Spinal cord (tissue), 10 donors: ENCODE measurements around the gene CRYGB. TPM values are rescaled to one million over a fixed set of nuclear protein-coding genes. Genes with fewer than 3 reads are reported as not detected.
A peak's percentile ranks its signal among the peaks of the same experiment; 100 is the strongest.
"Not testable (repeated sequence)": the region's sequence is repeated elsewhere in the genome, so short reads cannot be mapped to it uniquely, and the experiment has no call there.

Experiments used
- DNase-seq, 6 donors: peaks; one replicate each; pipeline versions ENCODE4 v3.0.0 to v3.0.0-alpha.2; 2013 to 2015; ENCODE audit warnings: low spot score in 6 of 6, low read depth in 4 of 6
- H3K27ac ChIP-seq: one replicate; pipeline ENCODE4 v1.5.1; 2013; ENCODE audit warnings: low read depth, low read length, control low read depth
- H3K27me3 ChIP-seq: one replicate; pipeline ENCODE4 v1.6.1; 2013; ENCODE audit warnings: low read length; ENCODE audit not compliant: control insufficient read depth, insufficient read depth
- H3K36me3 ChIP-seq: one replicate; pipeline ENCODE4 v1.6.1; 2013; ENCODE audit warnings: low read length; ENCODE audit not compliant: control insufficient read depth, insufficient read depth
- H3K4me1 ChIP-seq: one replicate; pipeline ENCODE4 v1.6.1; 2013; ENCODE audit warnings: low read length; ENCODE audit not compliant: control insufficient read depth, insufficient read depth
- H3K4me3 ChIP-seq: one replicate; pipeline ENCODE4 v1.5.1; 2013; ENCODE audit warnings: low read depth, low read length, control low read depth
- H3K9me3 ChIP-seq: one replicate; pipeline ENCODE4 v1.6.1; 2013; ENCODE audit warnings: low read length; ENCODE audit not compliant: control insufficient read depth, insufficient read depth
- WGBS: methylation state at CpG from one replicate; pipeline ENCODE4 v1.1.5; 2013; ENCODE audit warnings: missing lambda C conversion rate; ENCODE audit not compliant: insufficient coverage; 5-methylcytosine and 5-hydroxymethylcytosine counted together
- polyA plus RNA-seq, 2 donors: library from polyadenylated mRNA; unstranded; fragments of 120-200 nt; gene quantifications; one replicate each; pipeline ENCODE4 v1.2.1, GENCODE V29; 2013; ENCODE audit not compliant: insufficient read length in 2 of 2
- total RNA-seq, 2 donors: library from RNA; depleted of rRNA in 1 of 2; stranded (reverse); fragments of 120-200 nt in 1 of 2; fragments of >200 nt in 1 of 2; gene quantifications; one replicate each; pipeline versions ENCODE4 v1.2.3 to v1.2.4, GENCODE V29; 2013 to 2014
- donor health status: healthy.

CRYGB gene
- total and polyA plus RNA-seq, 4 donors, result not detected

GRCh38 chr2:208136716-208137094, 9.3 kb downstream of the CRYGB start:
- Histone ChIP-seq H3K36me3 (no peaks in the 10 kb centered on the region), H3K27me3 (no peaks in the 10 kb centered on the region), H3K4me3 (no peak overlapping the region), H3K4me1 (peaks cover 7% of the 10 kb centered on the region), H3K27ac (no peak overlapping the region), H3K9me3 (no peaks in the 10 kb centered on the region)
- DNase-seq, result no peak
- WGBS, result 88% methylated on average over 2 of the region's 2 CpGs

DNA sequence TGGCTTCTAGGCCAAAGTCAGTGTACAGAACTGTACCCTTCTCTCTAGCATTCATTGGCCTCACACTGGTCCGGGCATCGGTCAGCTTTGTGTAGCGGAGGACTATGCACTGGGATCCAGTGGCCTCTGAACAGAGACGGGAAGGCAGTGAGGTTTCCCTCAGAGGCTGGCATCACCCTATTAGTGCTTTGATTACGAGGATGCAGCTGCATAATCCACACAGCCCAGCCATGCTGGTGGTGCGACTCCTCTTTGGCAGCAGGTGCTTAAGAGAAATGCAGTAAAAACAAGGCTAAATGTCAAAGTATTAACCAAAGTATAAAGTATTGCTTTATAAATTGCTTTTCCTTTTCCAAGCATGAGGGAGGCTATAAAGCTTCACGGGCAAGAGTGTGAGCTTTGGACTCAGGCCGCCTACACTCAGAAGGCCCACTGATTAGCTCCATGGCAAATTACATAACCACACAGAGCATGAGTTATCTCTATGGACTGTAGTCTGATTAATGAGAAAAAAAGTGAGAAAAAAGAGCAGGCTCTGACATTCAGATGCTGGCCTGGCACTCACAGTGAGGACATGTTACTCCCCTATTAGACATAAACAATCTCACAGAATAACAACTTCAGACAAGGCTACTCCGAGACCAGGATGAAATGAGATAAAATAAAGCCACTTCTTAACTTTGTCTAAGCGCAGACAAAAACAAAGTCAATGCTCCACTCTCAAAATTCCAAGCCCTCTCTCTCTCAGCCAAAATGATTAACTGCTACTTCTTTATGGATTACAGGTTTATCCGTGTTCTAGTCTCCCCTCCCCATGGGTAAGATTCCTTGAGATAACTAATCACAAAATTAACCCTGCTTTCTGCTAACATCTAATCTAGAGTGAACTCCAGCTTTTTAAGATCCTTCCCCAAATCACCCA, 9.9 kb downstream of the CRYGB start:
- H3K27ac ChIP-seq, result no peak overlapping the region
- WGBS, result 76% methylated on average over 7 of the region's 11 CpGs

GRCh38 chr2:208134928-208135586, 10.9 kb downstream of the CRYGB start:
- H3K27ac ChIP-seq, result no peak overlapping the region
- H3K36me3 ChIP-seq, result no peaks in the 10 kb centered on the region
- 49% methylated on average over 4 of the region's 8 CpGs for WGBS
- peaks cover 7% of the 10 kb centered on the region for H3K4me1 ChIP-seq
- no peak overlapping the region for H3K4me3 ChIP-seq
- no peak for DNase-seq
- H3K27me3 ChIP-seq, result no peaks in the 10 kb centered on the region
- no peaks in the 10 kb centered on the region for H3K9me3 ChIP-seq

More for the DNA sequence above, 9.9 kb downstream of the CRYGB start:
- Histone ChIP-seq H3K36me3 (no peaks in the 10 kb centered on the region), H3K9me3 (no peaks in the 10 kb centered on the region), H3K4me3 (no peak overlapping the region), H3K27me3 (no peaks in the 10 kb centered on the region), H3K4me1 (peaks cover 7% of the 10 kb centered on the region)
- DNase-seq, result no peak

- H3K9me3 ChIP-seq, result no peaks in the 10 kb centered on the region
- 87% methylated on average over 5 of the region's 6 CpGs for WGBS
- no peak for DNase-seq
- H3K4me3 ChIP-seq, result no peak overlapping the region
- no peaks in the 10 kb centered on the region for H3K36me3 ChIP-seq
- peaks cover 4% of the 10 kb centered on the region for H3K4me1 ChIP-seq
- H3K27me3 ChIP-seq, result no peaks in the 10 kb centered on the region
- no peak overlapping the region for H3K27ac ChIP-seq
Measured at GRCh38 chr2:208130712-208131110, 15.2 kb downstream of the CRYGB start.

GRCh38 chr2:208129744-208130711, 15.9 kb downstream of the CRYGB start, which contains the start of gene CRYGC:
TSS of gene CRYGC (minus strand) at chr2:208129828. CDS start at chr2:208129792, 36 bp downstream.
- H3K27me3 ChIP-seq, result no peaks in the 10 kb centered on the region
- DNase-seq, result peak in 1 of 6 donors; percentile 42
- H3K9me3 ChIP-seq, result no peaks in the 10 kb centered on the region
- H3K27ac ChIP-seq, result no peak within 1 kb of the TSS
- H3K4me1 ChIP-seq, result no peaks in the 10 kb centered on the region
- no peaks in the 10 kb centered on the region for H3K36me3 ChIP-seq
- no peak within 1 kb of the TSS for H3K4me3 ChIP-seq
- WGBS, result 77% methylated on average over 10 of the region's 19 CpGs

GRCh38 chr2:208128136-208128535, 17.8 kb downstream of the CRYGB start:
- Histone ChIP-seq H3K4me1 (peaks cover 2% of the 10 kb centered on the region), H3K4me3 (no peak overlapping the region), H3K36me3 (no peaks in the 10 kb centered on the region), H3K9me3 (no peaks in the 10 kb centered on the region), H3K27me3 (no peaks in the 10 kb centered on the region), H3K27ac (no peak overlapping the region)
- 92% methylated on average over 10 of the region's 12 CpGs for WGBS
- no peak for DNase-seq

- Histone ChIP-seq H3K4me1 (peaks cover 2% of the 10 kb centered on the region), H3K4me3 (no peak overlapping the region), H3K9me3 (no peaks in the 10 kb centered on the region), H3K36me3 (no peaks in the 10 kb centered on the region), H3K27me3 (no peaks in the 10 kb centered on the region), H3K27ac (no peak overlapping the region)
- WGBS, result no CpG with 5 or more reads among the region's 4 CpGs
- DNase-seq, result no peak
Measured at GRCh38 chr2:208127090-208127489, 18.9 kb downstream of the CRYGB start.

DNA sequence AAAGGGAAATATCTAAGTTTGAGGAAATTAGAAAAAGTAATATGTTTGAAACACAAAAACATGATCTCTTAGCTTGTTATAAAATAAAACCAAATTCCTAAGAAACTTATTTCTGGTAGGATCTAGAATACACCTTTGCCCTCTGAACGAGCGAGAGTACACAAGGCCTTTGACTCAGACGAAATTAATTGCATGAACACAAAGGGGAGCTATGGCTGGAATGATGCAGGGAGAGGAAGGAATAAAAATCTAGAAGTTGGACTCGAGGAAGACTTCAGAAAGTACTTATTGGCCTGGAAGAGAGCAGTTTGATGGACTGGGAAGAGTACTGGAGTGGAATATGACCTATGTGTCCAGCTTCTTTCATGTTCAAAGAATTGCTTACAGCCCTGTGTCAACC, 20.7 kb downstream of the CRYGB start:
- no peak for DNase-seq
- H3K36me3 ChIP-seq, result no peaks in the 10 kb centered on the region
- no peaks in the 10 kb centered on the region for H3K9me3 ChIP-seq
- H3K27ac ChIP-seq, result no peak overlapping the region
- H3K4me3 ChIP-seq, result no peak overlapping the region
- H3K4me1 ChIP-seq, result peaks cover 2% of the 10 kb centered on the region
- 50% methylated on average over 1 of the region's 4 CpGs for WGBS
- H3K27me3 ChIP-seq, result no peaks in the 10 kb centered on the region

GRCh38 chr2:208124013-208124715, 21.8 kb downstream of the CRYGB start, which contains the start of gene CRYGD:
TSS of gene CRYGD (minus strand) at chr2:208124524. CDS start at chr2:208124473, 51 bp downstream.
- H3K4me1 ChIP-seq, H3K36me3 ChIP-seq, H3K9me3 ChIP-seq, H3K27ac ChIP-seq, H3K27me3 ChIP-seq: not testable (repeated sequence)
- peak in 2 of 6 donors; percentile 63 to 72 for DNase-seq
- peak within 1 kb of the TSS; percentile 24 for H3K4me3 ChIP-seq
- 2% methylated on average over 43 of the region's 46 CpGs for WGBS
